ENCODE data around the gene CCDC3.
"Not testable (repeated sequence)": the region's sequence is repeated elsewhere in the genome, so short reads cannot be mapped to it uniquely, and the experiment has no call there.

Gene CCDC3

DNA sequence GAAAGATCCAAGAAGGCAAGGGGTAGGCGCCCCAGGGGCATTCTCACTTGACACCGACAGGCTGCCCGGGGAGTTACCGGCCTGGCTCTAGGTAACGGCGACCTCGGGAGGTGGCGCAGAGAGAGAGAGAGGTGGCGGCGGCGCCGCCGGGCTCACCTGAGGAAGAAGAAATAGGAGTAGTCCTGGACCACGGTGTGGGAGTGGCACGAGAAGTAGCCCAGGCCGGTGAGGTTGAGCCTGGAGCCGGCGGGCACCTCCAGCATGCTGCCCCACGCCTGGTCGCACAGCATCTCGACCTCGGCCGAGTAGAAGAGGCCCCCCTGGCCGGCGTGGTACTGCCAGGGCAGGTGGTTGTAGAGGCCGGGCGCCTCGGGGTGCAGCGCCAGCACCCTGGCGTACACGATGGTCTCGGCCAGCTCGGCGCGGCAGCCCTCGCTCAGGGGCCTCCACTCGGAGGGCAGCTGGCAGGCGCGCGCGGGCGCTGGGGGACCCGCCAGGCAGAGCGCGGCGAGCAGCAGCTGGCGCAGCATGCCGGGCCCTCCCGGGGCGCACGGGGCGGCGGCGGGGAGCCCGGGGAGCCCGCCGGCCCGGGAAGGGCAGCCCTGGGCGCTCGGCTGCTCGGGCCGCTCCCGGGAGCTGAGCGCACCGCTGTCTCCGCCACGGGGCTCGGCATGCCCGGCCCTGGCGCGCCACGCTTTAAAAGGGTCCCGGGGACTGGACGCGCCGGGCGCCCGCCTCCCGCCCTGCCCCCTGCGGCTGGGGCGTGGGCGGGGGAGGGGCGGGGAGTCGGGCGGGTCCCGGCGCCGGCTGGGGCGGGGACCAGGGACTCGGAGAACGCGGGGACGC, at the start of gene CCDC3:
Gene CCDC3 (minus strand): TSS at position 673 of the 846 bp plus-strand sequence. CDS start 143 bp downstream, at position 530.
- no peak for DNase-seq

DNA sequence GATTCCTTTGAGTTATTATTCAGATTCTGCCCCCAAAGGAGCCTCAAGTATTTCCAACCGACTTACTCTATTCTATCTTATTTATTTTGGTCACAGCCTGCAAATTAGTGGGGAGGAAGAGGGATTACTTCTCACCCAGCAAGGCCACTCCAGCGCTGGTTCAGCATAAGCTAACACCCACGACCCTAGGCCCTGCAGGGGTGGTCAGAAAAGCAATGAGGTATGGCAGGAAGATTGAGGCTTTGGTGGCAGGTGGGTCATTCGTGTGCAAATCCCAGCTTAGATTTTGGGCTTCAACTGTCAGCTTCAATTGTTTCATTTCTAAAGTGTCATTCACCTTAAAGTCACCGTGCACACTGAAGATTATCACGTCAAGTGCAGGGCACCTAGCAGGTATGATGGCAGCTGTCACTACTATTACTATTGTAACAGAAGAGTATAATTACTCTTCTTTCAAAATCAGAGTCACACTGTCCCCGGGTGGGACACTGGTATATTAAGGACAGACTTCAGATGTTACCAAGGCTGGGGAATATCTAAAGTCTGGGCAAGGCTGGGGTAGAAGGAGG, 49.7 kb upstream of the CCDC3 start:
- DNase-seq = no peak

DNA sequence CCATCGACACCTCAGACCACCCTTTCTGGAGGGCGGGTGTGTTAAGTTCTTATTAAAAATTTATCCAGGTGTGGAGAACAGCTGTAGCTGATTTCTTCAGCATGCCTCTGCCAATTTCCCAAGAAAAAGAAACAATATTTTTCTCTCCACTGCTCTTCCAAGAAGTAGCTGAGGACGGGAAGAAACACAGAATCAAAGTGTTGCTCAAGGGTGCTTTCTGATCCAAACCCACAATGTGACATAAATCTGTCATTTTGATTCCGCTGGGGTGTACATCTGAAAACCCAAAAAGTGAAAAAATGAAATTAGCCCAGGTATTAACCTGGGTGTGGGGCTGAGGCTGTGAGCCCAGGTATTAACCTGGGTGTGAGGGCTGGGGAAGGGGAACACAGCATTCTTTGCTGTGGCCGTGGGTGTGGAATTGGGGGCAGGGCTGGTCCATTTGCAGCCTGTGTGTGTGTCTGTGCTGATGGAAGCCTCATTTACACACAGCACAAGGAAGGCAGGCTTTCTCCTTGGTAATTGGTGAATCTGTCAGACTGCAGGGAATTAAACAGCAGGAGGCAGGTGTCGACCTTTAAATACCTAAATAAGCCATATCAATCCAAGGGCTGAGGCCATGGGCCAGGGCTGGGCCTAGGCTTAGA, 48.4 kb upstream of the CCDC3 start:
- no peak for DNase-seq

DNA sequence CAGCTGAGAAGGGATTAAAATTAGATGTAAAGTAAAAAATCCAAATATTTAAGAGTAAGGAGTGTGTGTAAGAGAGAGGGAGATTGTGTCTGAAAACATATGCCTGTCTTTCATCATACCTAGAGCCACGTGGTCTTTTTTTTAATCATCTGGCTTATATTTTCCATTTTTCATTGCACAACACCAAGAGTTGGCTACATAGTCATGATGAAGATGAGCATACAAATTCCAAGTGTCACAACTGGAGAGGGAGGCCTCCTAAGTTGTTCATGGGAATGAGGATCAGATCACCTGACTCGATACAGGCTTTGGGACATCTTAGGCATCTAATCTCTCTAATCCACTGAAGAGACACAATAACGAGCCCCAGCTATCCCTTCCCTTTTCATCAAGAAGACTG, 47.2 kb upstream of the CCDC3 start:
- no peak for DNase-seq

DNA sequence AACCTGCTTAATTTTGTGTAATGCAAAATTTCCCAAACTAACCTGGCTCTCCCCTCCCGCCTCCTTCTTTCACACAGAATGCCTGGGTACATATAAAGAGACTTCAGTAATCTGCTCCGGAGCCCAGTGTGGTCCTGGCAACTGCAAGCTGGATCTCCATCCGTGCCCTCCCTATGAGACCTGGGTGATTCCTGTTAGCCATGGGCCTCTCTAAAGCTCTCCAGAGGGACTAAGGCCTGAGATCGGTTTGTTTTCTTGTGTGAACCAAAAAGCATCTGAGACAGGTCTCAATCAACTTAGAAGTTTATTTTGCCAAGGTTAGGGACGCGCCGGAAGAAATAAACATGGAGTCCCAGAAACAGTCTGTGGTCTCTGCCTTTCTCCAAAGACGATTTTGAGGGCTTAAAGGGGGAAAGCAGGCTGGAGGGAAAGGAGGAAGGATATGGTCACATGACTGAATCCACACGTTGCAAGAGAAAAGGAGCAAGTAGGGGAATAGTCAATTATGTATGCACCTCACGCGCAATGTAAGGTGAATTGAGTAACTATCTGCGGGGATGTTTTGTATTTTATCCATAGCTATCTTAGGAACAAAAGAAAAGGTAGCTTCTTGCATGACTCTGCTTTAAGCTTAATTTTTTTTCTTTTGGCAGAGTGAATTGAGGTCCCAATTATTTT, 46.2 kb upstream of the CCDC3 start:
- DNase-seq = no peak

DNA sequence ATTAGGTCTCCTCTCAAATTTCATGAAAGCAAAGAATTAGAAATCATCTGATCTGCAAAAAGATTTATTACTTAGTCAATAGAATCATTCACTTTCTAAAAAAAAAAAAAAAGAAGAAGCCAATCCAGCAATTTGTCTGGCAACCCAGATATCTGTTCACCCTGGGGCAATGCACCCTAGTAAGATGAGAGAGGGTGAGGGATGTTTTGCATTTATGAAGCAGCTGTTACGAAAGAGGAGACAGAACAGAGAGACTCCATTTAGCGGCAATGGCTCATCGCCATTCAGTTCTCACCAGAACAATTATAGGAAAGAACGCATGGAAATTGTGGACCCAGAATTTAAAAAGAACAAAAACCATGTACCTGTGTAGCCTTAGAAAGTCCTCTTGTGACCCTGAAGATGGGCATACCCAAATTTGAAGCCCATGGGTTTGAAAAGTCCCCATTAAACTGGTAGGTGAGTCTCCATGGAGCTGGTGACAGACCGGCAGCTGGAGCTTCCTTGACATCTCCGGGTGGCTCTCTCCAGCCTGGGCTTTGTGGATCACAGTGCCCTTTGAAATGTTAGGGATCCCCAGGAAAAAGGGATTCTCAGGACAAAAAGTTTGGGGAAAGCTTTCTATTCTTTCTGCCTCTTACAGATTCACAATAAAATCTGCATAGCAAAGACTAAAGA, 45.5 kb upstream of the CCDC3 start:
- no peak for DNase-seq

DNA sequence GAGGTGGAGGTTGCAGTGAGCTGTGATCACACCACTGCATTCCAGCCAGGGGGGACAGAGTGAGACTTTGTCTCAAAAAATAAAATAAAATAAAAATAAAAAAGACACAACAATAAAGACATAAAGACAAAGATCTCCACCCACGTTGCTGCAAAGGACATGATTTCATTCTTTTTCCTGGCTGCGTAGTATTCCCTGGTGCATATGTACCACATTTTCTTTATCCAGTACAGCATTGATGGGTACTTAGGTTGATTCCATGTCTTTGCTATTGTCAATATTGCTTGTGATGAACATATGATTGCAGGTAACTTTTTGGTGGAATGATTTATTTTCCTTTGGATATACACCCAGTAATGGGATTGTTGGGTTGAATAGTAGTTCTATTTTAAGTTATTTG, 42.0 kb upstream of the CCDC3 start:
- no peak for DNase-seq

DNA sequence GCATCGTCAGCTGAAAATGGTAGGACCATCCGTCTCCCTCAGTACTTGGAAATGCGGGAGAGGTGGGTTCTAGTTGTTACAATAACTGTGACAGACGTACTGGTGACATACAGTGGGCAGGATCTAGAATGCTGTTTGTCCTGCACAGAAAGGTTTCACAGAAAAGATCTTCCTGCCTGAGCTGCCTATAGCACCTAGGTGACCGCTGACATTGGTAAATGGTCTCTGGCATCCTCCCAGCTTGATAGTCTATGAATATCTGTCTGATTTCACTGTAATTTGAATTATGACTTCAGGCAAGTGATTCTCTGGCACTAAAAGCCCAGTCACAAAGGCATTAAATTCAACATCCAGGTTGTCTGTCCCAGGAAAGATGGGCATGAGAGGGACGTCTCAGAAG, 38.2 kb upstream of the CCDC3 start:
- no peak for DNase-seq

DNA sequence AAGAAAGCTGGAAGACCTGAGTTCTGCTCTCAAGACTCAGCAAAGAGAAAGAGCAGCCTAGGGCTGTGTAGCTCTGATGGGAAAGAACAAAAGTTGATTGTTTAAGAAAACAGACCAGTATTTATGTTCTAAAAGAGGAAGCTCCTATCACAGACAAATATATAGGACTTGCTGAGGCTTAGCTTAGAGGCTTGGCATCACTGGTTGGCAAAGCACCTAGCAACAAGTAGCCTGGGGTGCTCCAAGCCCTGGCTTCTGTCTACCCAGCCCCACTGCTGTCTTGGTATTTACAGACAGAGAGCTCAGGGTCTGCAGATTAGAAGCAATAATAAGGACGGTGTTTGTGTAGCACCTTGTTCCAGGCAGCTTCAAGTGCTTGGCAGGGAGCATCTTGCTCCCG, 36.9 kb upstream of the CCDC3 start:
- no peak for DNase-seq

DNA sequence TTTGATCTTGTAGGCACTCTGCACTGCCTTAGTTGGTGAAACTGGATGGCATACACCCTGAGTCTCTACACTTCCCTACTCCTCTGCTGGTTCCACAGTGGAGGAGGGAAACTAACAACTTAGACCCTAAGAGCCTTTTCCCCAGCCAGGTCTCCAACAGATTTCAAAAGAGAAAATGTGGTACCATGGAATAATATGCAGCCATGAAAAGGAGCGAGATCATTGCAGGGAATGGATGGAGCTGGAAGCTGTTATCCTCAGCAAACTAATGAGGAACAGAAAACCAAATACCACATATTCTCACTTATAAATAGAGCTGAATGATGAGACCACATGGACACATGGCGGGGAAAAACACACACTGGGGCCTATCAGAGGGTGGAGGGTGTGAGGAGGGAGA, 36.3 kb upstream of the CCDC3 start:
- DNase-seq = no peak

DNA sequence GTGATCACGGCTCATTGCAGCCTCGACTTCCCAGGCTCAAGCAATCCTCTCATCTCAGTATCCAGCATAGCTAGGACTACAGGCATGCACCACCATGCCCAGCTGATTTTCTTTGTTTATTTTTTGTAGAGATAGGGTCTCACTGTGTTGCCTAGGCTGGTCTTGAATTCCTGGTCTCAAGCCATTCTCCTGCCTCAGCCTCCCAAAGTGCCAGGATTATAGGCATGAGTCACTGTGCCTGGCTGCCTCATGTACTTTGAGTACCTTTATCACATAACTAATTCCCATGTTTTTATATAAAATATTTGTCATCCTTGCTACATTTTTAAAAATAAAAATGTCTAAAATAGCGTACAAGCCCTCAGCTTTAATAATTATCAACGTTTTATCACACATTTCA, 35.3 kb upstream of the CCDC3 start:
- no peak for DNase-seq

DNA sequence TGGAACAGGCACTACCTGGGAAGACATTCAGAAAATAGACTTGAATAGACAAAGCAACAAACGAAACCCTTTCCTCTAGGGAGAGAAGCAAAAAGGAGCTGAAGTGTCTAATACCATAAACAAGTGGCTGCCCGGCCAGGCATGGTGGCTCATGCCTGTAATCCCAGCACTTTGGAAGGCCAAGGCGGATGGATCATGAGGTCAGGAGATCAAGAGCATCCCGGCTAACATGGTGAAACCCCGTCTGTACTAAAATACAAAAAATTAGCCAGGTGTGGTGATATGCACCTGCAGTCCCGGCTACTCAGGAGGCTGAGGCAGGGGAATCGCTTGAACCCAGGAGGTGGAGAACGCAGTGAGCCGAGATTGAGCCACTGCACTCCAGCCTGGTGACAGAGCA, 34.2 kb upstream of the CCDC3 start:
- DNase-seq = not testable (repeated sequence)

DNA sequence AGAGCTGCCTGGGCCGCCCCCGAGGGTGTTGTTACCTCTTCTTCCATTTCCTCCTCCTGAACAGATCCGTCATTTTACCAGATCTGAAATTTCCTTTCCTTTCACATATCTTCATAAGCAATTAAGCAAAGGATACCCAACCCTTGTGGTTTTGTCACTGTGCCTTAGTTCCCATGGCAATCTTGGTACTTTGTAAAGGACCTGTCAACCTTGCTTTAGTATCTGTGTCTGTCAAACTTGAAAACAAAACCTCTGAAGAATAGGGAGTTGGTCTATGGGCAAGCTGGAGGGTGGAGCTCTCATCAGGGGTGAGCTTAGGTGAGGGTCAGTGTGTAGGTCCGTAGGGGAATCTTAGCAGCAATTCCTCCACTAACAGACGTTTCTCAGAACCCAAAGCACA, 25.4 kb upstream of the CCDC3 start:
- no peak for DNase-seq

DNA sequence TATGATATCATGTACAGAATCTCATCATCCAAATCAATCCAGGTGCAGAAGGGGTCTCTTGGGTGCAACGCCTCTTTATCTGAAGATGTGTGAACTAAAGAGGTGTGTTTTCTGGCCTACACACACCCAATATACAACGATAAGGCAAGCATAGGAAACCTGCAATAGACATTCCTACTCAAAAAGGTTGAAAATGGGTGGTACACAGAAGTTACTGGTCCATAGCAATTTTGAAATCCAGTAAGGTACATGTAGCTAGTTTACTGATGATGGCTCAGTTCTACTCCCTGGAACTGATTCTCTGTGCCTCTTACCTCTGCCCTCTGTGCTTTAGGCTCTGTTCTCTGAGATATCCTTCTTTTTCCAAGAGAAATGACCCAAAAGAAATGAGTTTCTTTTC, 22.2 kb upstream of the CCDC3 start:
- no peak for DNase-seq

DNA sequence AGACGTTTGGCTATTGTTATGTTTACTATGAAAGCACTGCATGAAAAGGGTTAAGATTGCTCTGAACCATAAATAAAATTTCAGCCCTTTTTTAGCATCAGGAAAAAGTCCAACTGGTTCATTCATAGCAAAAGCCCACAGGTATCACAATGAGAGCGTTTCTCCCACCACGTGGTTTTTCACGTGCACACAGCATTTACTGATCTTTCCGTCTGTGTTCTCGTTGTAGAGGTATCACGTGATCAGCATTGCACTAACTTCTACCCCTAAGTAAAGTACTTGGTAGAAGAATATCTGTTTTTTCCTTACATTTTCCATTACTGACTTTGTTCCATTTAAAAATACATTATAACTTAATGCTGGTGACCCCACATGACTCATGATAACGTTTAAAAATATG, 17.8 kb upstream of the CCDC3 start:
- DNase-seq = no peak

DNA sequence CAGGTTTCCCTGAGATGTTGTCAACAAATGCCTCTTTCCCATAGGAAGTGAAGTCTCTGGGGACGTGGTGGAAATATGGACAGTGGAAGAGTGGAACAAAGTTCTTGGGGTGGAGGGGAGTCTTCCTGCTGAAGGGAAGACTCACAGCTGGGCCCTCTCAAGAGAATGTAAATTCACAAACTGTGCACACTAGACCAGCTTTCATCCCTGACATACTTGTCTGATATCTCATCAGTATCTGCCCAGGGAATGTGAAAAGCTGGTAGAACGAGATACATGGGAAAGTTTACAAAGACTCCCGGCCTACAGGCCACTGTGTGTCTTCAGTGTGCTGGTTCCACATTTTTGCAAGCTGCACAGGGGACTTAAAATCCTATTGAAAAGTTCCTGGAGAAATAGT, 16.7 kb upstream of the CCDC3 start:
- DNase-seq = no peak

DNA sequence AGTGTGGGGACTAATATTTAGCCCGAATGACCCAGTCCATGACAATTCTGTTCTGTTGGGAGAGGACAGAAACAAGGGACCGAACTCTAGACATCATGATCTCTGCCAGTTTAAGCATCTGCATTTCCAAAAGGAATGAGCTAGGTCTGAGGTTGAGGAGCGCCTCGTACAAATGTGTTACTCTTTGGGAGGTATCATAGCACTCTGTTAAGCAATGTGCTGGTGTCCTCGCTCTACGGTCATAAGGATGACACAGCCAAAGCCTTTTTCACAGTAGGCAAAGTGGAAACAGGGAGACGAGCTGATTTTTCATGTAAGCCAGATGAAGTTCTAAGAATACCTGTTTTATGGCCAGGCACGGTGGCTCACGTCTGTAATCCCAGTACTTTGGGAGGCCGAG, 15.4 kb upstream of the CCDC3 start:
- DNase-seq = no peak

DNA sequence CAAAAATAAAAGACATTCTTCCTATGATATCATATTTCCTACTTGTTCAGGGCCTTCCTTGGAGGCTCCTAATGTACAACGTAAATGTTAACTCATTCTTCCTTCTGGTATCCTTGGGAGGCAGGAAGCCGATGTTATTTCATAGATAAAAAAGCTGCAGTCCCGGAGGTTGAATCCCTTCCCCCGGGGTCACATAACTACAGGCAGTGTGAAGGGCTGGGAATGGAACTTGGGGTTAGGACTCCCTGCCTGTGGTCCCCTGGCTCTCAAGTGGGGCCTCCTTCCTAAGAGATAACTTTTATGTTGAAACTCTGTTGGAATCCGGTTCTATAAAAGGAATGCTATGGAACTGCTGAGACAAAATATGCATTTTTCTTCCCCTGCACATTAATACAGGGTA, 14.9 kb upstream of the CCDC3 start:
- DNase-seq = no peak

DNA sequence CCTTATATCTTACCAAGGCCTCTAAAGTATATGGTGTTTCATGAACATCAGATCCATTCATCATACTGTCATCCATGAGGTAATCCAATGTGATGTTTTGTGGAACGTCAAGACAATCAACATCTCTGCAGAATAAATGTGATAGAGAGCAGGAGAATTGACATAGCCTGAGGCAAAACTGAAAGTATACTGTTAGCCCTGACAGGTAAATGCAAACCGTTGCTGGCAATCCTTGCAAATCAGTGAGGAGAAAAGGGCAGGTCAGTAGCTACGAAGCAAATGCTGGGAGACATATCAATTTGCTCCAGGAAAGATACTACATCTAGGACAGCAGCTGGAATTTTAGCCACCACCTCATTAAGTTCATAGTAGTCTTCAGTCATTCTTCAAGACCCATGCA, 4.5 kb upstream of the CCDC3 start:
- DNase-seq = no peak

DNA sequence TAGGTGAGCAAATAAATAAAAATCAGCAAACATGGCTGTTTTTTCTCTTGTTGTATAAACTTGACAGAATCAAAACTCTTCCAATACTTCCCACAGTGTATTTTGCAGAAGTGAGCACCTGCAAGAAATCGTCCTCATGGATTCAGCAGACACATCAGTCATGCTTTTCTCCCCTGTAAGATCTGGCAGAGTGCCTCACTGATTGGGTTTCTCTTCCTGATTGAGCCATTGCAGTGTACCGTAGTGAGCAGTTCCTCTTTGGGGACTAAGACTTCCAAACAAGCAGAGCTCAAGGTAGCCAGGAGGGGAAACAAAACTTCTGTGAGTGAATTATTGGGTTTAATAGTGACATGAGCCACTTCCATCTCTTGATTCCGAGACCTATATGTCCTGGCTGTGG, 2.2 kb upstream of the CCDC3 start:
- DNase-seq = peak; percentile 66

DNA sequence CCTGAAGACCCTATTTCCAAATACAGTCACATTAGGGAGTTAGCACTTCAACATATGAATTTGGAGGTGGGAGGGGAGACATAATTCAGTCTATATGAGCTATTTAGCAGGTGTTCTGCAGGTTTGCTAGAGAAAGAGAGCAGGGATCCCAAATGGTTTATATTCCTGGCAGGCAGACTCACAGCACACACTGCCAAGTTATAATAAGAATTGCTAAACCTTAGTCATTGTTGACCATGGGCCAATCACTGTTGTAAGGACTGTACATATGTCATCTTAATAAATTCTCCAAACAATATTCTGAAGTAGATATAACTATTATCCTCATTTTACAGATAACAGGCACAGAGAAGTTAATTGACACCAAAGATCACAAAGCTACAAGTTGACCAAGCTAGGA, 1.5 kb upstream of the CCDC3 start:
- DNase-seq = no peak

DNA sequence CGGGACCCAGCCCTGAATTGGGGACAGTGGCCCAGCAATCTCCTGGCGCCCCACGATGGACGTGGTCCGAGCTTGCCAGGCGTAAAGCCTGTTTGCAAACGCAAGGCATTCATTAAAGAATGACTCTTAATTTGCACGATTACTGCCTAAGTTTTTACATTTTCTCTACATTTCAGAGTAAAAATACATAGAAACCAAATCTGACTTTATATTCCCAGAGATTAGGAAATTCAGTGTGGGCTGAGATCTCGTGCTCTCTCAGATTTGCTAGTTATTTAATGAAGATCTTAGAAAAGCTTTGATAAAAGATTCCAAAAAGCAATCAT, 337 bp upstream of the CCDC3 start:
- no peak for DNase-seq

DNA sequence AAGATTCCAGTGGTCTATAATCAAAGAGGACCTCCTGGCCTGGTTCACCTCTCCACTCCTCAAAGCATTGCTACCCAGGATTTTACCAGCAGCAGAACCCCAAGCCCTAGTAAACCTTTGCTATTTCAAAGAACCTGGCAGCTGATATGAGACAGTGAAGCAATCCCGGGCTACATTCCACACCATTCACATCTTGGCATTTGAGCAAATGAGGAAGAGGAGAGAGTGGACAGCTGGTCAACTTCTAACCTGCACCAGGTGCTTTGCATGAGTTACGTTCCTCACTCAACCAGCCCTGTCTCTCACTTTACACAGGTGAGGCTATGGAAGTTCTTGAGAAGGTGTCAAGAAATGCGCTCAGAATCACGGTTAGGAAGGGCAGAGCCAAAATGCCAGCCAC, 1.1 kb downstream of the CCDC3 start:
- no peak for DNase-seq
